HG02870 (cell line): ENCODE data around the gene SGK1.

Experiments
- ATAC-seq: cut with Tn5 transposase; IDR thresholded peaks from one replicate; pipeline ENCODE4 v1.9.1; 2021; ENCODE audit warnings: mild to moderate bottlenecking, moderate library complexity; ENCODE audit not compliant: unreplicated experiment

The SGK1 gene

DNA sequence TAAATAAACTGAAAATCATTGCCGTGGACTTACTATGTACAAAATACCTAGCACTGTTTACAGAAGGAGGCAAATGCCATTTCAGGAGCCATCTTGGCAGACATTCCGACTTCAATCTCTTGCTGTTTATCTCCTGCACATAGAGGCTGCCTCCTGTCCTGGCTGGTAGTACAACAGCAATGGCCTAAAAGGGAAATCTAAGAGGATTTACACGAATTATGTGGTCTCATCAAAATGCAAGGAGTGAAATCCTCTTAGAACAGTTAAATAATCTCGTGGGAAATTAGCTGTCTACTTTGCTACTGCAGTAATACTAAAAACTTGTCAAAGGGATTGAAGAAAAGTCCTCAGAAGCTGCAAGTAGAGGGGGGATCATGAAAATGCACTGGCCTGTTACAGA, 183.3 kb downstream of the SGK1 start:
- ATAC-seq: no peak

GRCh38 chr6:134132494-134133141, 185.3 kb downstream of the SGK1 start:
- no peak for ATAC-seq

DNA sequence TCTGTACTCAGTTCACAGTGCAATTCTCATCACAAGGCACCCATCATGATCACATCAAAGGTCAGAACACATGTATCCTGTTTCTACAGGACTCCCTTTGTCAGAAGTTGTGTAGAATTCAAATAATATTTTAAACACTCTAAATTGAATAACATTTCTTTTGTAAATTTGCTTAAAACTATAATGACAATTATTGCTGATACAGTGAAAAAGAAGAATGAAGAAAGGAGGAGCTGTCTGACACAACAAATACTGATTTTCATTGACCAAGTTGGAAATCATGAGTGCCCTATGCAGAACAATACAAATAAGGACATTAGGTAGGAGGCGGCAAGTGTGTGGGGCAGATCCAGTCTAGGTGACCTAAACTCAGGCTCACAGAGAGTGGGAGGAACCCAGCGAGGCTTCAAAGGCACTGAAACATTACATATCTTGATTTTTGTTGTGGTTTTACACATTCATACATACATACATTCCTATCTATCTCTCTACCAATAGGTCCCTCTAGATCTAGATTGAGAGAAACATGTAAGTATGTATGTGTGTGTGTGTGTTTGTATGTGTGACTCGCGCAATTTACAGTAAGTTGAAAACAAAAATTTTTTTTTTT, 186.3 kb downstream of the SGK1 start:
- no peak for ATAC-seq

DNA sequence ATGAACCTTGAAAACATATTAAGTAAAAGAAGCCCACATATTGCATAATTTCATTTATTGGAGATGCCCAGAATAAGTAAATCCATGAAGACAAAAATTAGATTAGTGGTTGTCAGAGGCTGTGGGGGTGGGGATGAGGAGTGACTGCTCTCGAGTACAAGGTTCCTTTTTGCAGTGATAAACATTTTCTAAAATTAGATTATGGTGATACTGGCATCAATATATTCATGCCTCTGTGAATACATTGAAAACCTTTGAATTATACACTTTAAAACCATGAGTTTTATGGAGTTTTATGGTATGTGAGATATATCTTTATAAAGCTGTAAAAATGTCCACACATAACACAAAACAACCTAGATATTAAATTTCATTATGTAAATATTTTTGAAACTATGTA, 189.8 kb downstream of the SGK1 start:
- ATAC-seq: no peak

GRCh38 chr6:134123666-134124208, 194.2 kb downstream of the SGK1 start:
- ATAC-seq: no peak

GRCh38 chr6:134122775-134123174, 195.1 kb downstream of the SGK1 start:
- no peak for ATAC-seq

DNA sequence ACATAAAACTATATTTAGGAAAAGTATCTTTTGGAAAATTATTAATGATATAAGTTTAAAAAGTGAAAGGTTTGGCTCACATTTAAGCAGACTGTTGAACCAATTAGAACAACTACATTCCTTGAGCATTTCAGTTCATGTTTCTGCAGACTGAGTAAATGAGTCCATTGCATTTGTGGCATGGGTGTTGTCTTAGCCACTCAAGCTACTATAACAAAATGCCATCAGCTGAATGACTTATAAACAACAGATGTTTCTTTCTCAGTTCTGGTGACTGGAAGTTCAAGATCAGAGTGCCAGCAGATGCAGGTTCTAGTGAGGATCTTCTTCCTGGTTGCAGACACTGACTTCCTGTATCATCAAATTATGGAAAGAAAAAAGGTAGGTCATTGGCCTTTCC, 198.4 kb downstream of the SGK1 start:
- ATAC-seq: no peak
